ENCODE measurements around the gene GNB2. TPM values are rescaled to one million over a fixed set of nuclear protein-coding genes. Genes with fewer than 3 reads are reported as not detected.

Gene GNB2
- total and polyA plus RNA-seq, 2 of the 13 experiments (the other 11 are each of a cell fraction or from before 2014, with no cell fraction given), result 48.3 to 67.1 TPM

GRCh38 chr7:100678291-100678984 is 4.9 kb downstream of the GNB2 start (continued):
- TF ChIP-seq ZNF687 (CRISPR knock-in tag; IDR thresholded peaks at IDR 0.05), result peak; percentile 38
- TF ChIP-seq ZNF629 (CRISPR knock-in tag; conservative IDR thresholded peaks at IDR 0.05), result no peak
- no peak for TF ChIP-seq ZBTB34 (CRISPR knock-in tag; IDR thresholded peaks at IDR 0.05)
- peak; percentile 67 for TF ChIP-seq RBM22 (optimal IDR thresholded peaks at IDR 0.05; ENCODE audit: low read length)
